Pancreas (tissue), 10 donors: Measurements from ENCODE around the gene SAAL1. TPM values are rescaled to one million over a fixed set of nuclear protein-coding genes. Genes with fewer than 3 reads are reported as not detected.

ENCODE experiments used
- ATAC-seq, 4 donors: fragments of 200-7000 bp; cut with Tn5 transposase; one replicate each; pipeline versions ENCODE4 v1.8.0 to v1.9.1; 2020; ENCODE audit warnings: mild to moderate bottlenecking in 4 of 4, moderate library complexity in 4 of 4
- DNase-seq, 6 donors: peaks; one replicate each; pipeline ENCODE4 v3.0.0-alpha.2; 2020
- FAIRE-seq: peaks from 2 replicates; lab custom pipeline; 2012; peaks lifted over from hg19 to GRCh38; lab: Jason Lieb, UNC
- H3K27ac ChIP-seq, 4 donors: fragments of 200-600 bp; sonication (generic); 1 replicate in 3 of 4; 2 replicates in 1 of 4; pipeline versions ENCODE4 v1.5.0 to v1.8.0; 2020
- H3K27me3 ChIP-seq, 4 donors: fragments of 200-600 bp; one replicate each; pipeline ENCODE4 v1.8.0; 2021
- H3K36me3 ChIP-seq, 3 donors: fragments of 200-600 bp; sonication (generic) in 1 of 3; one replicate each; pipeline versions ENCODE4 v1.5.0 to v1.8.0; 2020 to 2021
- H3K4me1 ChIP-seq, 3 donors: fragments of 200-600 bp; one replicate each; pipeline ENCODE4 v1.8.0; 2021
- H3K4me3 ChIP-seq, 4 donors: fragments of 200-600 bp; sonication (generic) in 2 of 4; one replicate each; pipeline versions ENCODE4 v1.5.0 to v1.8.0; 2020 to 2021
- H3K9me3 ChIP-seq, 4 donors: fragments of 200-600 bp; one replicate each; pipeline ENCODE4 v1.8.0; 2021
- WGBS, 2 donors: extraction: QIAGEN DNeasy Blood & Tissue Kit; methylation state at CpG; one replicate each; pipeline ENCODE4 v1.1.7; 2013; 5-methylcytosine and 5-hydroxymethylcytosine counted together
- intact Hi-C, 3 donors: fragments of 100-400 bp; cut with DNase I; formaldehyde crosslinking; loops; one replicate each; pipeline versions ENCODE4 v1.11.1 to v1.14.2; 2022
- polyA plus RNA-seq, 2 donors: library from polyadenylated mRNA; stranded (reverse); fragments of 200-250 nt; gene quantifications; one replicate each; pipeline ENCODE4 v1.2.3, GENCODE V29; 2013
- total RNA-seq, 6 donors: library from RNA; stranded (reverse); fragmentation: NEBNext Ultra II Directional in 4 of 6; extraction: Animal tissue kit (Norgen Biotek cat#: 25700) in 4 of 6; gene quantifications; one replicate each; pipeline versions ENCODE4 v1.2.1 to v1.2.4, GENCODE V29; 2021 to 2023
- TF ChIP-seq, protein P1 (sequence below), 4 donors: fragments of 200-600 bp; sonication (generic) in 3 of 4; IDR thresholded peaks; one replicate each; pipeline versions ENCODE4 v1.5.0 to v1.8.0; 2021; ENCODE audit warnings: antibody characterized with exemption in 4 of 4
- donor health status: healthy with polysubstance abuse.
- donor health status: DM: no; HTN: no; CAD: no; lungs with moderate emphysema.
- donor health status: DM: no; HTN: no; CAD: no.
- donor health status: control.
- donor health status: control.
- donor health status: Bipolar disorder and iron deficiency.
- donor health status: DM: yes; HTN: yes; CAD: no.
- donor health status: DM: no; HTN: no; CAD: no.
- donor health status: DM: no; HTN: no; CAD: no.
- donor health status: DM: yes; HTN: yes; CAD: no.

The SAAL1 gene, protein sequence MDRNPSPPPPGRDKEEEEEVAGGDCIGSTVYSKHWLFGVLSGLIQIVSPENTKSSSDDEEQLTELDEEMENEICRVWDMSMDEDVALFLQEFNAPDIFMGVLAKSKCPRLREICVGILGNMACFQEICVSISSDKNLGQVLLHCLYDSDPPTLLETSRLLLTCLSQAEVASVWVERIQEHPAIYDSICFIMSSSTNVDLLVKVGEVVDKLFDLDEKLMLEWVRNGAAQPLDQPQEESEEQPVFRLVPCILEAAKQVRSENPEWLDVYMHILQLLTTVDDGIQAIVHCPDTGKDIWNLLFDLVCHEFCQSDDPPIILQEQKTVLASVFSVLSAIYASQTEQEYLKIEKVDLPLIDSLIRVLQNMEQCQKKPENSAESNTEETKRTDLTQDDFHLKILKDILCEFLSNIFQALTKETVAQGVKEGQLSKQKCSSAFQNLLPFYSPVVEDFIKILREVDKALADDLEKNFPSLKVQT
- total RNA-seq, result 1 to 10 TPM; 4.6 to 7.4 (median 5.5) TPM
- 1 to 10 TPM; 7.0 to 8.8 TPM for polyA plus RNA-seq

DNA sequence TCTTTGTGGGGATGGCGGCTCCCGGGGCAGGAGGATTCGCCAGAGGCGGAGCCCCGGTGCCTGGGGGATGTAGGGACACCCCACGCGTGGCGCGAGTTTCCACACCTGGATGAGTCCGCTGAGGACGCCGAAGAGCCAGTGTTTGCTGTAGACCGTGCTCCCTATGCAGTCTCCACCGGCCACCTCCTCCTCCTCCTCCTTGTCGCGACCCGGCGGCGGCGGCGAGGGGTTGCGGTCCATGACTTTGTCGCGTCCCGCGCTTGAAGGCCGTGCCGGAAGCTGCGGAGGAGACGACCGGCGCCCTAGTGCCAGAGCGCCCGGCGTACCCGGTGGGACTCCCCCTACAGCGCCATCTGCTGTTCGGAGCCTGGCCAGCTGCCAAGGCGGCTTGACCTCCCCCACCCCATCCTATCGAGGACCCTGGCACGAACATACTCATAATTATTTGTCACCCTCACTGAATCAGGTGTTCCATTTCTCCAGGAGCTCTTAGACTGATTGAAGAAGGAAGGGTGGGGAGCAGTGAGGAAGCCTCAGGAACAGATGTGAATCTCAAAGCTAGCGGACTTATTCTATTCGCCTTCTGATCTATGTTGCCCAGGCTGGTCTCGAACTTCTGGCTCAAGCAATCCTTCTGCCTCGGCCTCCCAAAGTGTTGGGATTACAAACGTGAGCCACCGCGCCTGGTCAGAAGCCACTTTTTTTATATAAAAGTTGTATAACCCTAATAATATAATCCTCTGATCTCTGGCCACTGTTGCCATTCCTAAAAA is at the start of gene SAAL1:
TSS of gene SAAL1 (minus strand) at position 281 of the 773 bp plus-strand sequence. CDS start at position 240, 41 bp downstream.
- no peak within 1 kb of the TSS for H3K27ac ChIP-seq
- DNase-seq (peak; percentile 77 to 96 (median 86)), ATAC-seq (peak; percentile 98 to 100 (median 99)), FAIRE-seq (no peak)
- WGBS, 2 donors, result 4 to 7% methylated on average over 34 to 48 of the region's 48 CpGs
- H3K9me3 ChIP-seq, result no peaks in the 10 kb centered on the region
- H3K4me1 ChIP-seq, result peaks cover 0 to 7% (median 0%) of the 10 kb centered on the region in 3 donors
- TF ChIP-seq, protein P1, sequence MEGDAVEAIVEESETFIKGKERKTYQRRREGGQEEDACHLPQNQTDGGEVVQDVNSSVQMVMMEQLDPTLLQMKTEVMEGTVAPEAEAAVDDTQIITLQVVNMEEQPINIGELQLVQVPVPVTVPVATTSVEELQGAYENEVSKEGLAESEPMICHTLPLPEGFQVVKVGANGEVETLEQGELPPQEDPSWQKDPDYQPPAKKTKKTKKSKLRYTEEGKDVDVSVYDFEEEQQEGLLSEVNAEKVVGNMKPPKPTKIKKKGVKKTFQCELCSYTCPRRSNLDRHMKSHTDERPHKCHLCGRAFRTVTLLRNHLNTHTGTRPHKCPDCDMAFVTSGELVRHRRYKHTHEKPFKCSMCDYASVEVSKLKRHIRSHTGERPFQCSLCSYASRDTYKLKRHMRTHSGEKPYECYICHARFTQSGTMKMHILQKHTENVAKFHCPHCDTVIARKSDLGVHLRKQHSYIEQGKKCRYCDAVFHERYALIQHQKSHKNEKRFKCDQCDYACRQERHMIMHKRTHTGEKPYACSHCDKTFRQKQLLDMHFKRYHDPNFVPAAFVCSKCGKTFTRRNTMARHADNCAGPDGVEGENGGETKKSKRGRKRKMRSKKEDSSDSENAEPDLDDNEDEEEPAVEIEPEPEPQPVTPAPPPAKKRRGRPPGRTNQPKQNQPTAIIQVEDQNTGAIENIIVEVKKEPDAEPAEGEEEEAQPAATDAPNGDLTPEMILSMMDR (IDR thresholded peaks at IDR 0.05), result peak in 3 of 4 donors; percentile 14 to 52 (median 50)
- H3K36me3 ChIP-seq, result peaks cover 0 to 10% (median 0%) of the 10 kb centered on the region in 3 donors
- H3K27me3 ChIP-seq, result no peaks in the 10 kb centered on the region
- H3K4me3 ChIP-seq, result peak within 1 kb of the TSS; percentile 74 to 100 (median 90)
- intact Hi-C loops, result loop anchor here in 1 of 3 donors (10.0 kb wide), 1 partner anchor 111 kb away; no protein-coding TSS in a partner anchor

DNA sequence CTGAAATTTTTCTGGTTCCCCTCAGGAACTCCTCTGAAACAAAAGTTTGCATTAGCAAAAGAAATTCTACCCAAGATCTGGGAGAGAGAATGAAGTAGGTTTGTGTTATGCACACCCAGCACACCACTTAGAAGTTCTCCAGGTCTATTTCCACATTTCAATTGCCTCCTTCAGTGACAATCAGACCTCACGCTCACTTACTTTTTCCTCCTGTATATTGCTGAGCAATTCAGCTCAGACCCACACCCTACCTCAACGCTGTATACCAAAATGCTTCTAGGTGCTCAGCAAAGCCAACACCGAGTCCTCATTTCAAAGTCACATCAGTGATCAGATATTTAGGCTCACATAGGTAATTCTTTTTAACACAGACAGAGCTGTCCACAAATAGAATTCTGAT is 45.7 kb upstream of the SAAL1 start:
- no peak for FAIRE-seq
- peaks cover 0 to 4% (median 0%) of the 10 kb centered on the region in 4 donors for H3K27me3 ChIP-seq
- intact Hi-C loops, result no loop called here
- TF ChIP-seq, protein P1 (IDR thresholded peaks at IDR 0.05), result no peak
- ATAC-seq, result no peak
- no peak overlapping the region for H3K27ac ChIP-seq
- H3K36me3 ChIP-seq, result no peaks in the 10 kb centered on the region
- H3K9me3 ChIP-seq, result no peaks in the 10 kb centered on the region
- no peak overlapping the region for H3K4me3 ChIP-seq
- no peaks in the 10 kb centered on the region for H3K4me1 ChIP-seq
- 77 to 82% methylated on average over 3 of the region's 3 CpGs for WGBS, 2 donors
- DNase-seq, result no peak

DNA sequence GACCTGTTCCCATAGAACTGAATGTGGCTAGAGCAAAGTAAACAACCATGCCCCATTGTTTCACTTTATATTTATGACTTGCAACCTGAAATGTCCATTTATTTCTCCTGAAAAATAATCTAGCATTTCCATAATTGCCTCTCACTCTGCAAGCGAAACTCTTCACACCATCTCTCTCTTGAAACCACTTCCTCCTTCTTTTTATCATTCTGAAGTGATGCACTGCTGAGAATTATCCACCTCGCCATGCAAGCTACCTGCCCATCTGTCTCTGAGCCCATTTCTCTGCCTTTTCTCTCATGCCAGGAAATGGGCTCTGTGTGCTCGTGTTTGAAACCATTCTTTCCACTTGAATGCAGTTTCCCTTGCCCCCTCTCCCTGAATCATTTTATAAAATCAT is 40.0 kb upstream of the SAAL1 start:
- Histone ChIP-seq H3K4me1 (no peaks in the 10 kb centered on the region), H3K27ac (no peak overlapping the region), H3K4me3 (no peak overlapping the region), H3K36me3 (no peaks in the 10 kb centered on the region), H3K27me3 (peaks cover 0 to 4% (median 0%) of the 10 kb centered on the region in 4 donors), H3K9me3 (no peaks in the 10 kb centered on the region)
- WGBS, 2 donors, result 42 to 49% methylated on average over 3 of the region's 3 CpGs
- ATAC-seq (no peak), FAIRE-seq (no peak), DNase-seq (no peak)
- TF ChIP-seq, protein P1 (IDR thresholded peaks at IDR 0.05), result no peak
- intact Hi-C loops, result no loop called here

DNA sequence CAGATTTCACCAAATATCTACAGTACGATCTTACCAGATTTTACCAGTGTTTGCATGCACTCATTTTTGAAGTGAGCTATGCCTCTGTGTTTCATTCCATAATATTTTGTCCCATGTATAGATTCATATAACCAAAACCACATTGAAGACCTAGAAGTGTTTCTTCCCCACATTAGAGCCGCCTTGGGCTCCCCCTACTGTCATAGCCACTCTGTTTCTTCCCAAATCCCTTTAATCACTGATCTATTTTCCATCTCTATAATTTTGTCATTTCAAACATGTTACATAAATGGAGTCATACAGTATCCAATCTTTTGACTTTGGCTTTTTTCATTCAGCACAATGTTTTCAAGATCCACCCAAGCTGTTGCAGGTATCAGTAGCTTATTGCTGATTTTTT is 39.1 kb upstream of the SAAL1 start:
- TF ChIP-seq, protein P1 (IDR thresholded peaks at IDR 0.05), result no peak
- Histone ChIP-seq H3K9me3 (no peaks in the 10 kb centered on the region), H3K4me1 (no peaks in the 10 kb centered on the region), H3K36me3 (no peaks in the 10 kb centered on the region), H3K27me3 (peaks cover 0 to 4% (median 0%) of the 10 kb centered on the region in 4 donors), H3K27ac (no peak overlapping the region), H3K4me3 (no peak overlapping the region)
- intact Hi-C loops, result no loop called here
- WGBS, 2 donors, result 53 to 57% methylated on average over 2 of the region's 2 CpGs
- ATAC-seq (no peak), FAIRE-seq (no peak), DNase-seq (no peak)
